ENCODE data around the gene ZCCHC8. TPM values are rescaled to one million over a fixed set of nuclear protein-coding genes. Genes with fewer than 3 reads are reported as not detected.

The ZCCHC8 gene
- 19.9 to 22.7 TPM (median 21.4 TPM) in 5 replicates for total RNA-seq (2022; extraction: Qiagen RNA extraction)

GRCh38 chr12:122500685-122501488 lies at the start of gene ZCCHC8:
TSS of gene ZCCHC8 (minus strand) at chr12:122500932. CDS start at chr12:122500840, 92 bp downstream.

GRCh38 chr12:122526683-122527477 lies 26.1 kb upstream of the ZCCHC8 start, which contains the start of the genes KNTC1 and RSRC2:
TSS of gene KNTC1 (plus strand) at chr12:122527249. CDS start at chr12:122530064, 2,815 bp downstream.
TSS of gene RSRC2 (minus strand) at chr12:122526936. CDS start at chr12:122526853, 83 bp downstream.

GRCh38 chr12:122421821-122422729 lies 78.7 kb downstream of the ZCCHC8 start, which contains the start of gene CLIP1:
TSS of gene CLIP1 (minus strand) at chr12:122422669. CDS start at chr12:122380452, 42,217 bp downstream.

Other genes starting within 250 kb of the ZCCHC8 start
- 18.3 to 19.0 TPM (median 18.4 TPM) in 5 replicates for gene VPS33A, start 234.4 kb downstream of the ZCCHC8 start, total RNA-seq (2022; extraction: Qiagen RNA extraction)
- 34.7 to 42.8 TPM (median 35.5 TPM) in 5 replicates for gene CLIP1, start 78.3 kb downstream of the ZCCHC8 start, total RNA-seq (2022; extraction: Qiagen RNA extraction)
- 53.7 to 75.1 TPM (median 64.3 TPM) in 5 replicates for gene RSRC2, start 26.0 kb upstream of the ZCCHC8 start, total RNA-seq (2022; extraction: Qiagen RNA extraction)
- 14.2 to 25.0 TPM (median 22.5 TPM) in 5 replicates for gene KNTC1, start 26.3 kb upstream of the ZCCHC8 start, total RNA-seq (2022; extraction: Qiagen RNA extraction)
- gene HCAR2, start 202.4 kb upstream of the ZCCHC8 start, total RNA-seq (2022; extraction: Qiagen RNA extraction): 0.04 to 0.08 TPM (median 0.07 TPM) in 3 of 5 replicates, not detected in the others
- gene HCAR3, start 215.9 kb upstream of the ZCCHC8 start, total RNA-seq (2022; extraction: Qiagen RNA extraction): 0.06 to 0.11 TPM in 2 of 5 replicates, not detected in the others
- 0.02 to 0.11 TPM (median 0.07 TPM) in 5 replicates for gene HCAR1, start 229.9 kb upstream of the ZCCHC8 start, total RNA-seq (2022; extraction: Qiagen RNA extraction)

All from A549 treated with dexamethasone at 1 μM for 4 hours (cell line).